Activated T-cell treated with anti-CD3 and anti-CD28 coated beads, Interleukin-2, amount 50 U/mL, for 1 hour (primary cell): ENCODE data around the gene ANKIB1.
"Not testable (repeated sequence)": the region's sequence is repeated elsewhere in the genome, so short reads cannot be mapped to it uniquely, and the experiment has no call there.

Experiments
- DNase-seq: peaks from one replicate; pipeline ENCODE4 v3.0.0-alpha.2; 2020

The ANKIB1 gene

DNA sequence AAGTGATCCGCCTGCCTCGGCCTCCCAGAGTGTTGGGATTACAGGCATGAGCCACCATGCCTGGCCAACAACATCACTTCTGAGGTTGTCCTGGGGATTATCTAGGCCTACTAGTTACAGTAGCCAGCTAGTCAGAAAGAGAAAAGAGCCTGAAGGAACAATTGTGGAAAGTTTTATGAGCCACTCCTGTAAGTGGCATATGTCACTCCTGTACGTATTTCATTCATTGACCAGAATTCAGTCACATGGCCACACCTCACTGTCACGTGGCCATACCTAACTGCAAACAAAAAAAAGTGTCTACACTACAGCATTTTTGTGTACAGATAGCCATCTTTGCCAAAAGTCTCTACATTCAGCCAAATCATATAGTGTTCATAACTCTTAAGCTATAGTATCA lies 85.7 kb downstream of the ANKIB1 start:
- no peak for DNase-seq

DNA sequence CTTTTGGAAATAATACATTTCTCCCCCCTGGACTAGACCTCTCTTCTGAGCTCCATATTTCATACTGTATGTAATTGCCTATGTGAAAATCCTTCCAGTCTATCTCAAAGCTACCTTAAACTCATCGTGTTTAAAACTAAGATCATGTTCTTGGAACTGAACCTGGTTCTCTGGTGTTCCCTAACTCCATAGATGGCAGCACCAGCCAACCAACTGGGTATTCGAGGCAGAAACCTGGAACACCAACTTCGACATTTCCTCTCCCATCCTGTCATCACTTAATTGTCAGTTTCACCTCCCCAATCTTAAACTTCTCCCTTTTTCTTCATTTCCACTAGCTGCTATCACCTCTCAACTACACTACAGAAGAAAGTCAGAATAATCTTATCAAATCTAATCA lies 87.0 kb downstream of the ANKIB1 start:
- DNase-seq, result no peak

DNA sequence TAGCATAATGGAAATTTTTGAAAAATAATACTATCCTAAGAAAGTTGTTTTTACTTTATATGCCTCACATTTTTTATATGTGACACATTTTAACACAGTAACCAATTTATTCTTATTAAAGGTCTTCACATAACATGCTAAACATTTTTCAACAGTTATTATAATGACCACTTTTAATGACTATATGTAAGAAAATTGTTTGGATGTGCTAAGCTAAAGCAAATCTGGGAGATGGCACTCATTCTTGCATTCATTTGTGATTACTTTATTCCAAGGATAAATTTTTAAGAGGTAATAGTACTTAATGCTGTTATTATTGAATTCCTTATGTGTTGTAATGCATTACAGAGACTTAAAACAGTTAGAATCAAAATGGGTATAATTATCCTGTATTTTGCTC lies 88.1 kb downstream of the ANKIB1 start:
- DNase-seq, result no peak

DNA sequence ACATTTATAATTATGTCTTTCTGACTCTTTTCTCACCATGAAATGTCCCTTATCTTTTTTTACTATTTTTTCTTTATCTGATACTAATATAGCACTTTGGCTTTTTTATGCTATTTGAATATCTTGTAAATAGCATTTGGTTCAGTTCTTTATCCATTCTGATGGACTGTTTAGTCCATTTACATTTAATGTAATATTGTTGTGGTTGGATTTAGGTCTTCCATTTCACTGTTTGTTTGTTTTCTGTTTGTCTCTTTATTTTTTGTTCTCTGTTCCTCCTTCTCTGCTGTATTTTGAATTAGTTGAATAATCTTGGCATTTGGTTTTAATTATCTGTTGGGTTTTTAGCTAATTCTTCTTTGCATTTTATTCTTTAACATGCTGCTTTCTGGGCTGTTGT lies 89.8 kb downstream of the ANKIB1 start:
- DNase-seq, result no peak

DNA sequence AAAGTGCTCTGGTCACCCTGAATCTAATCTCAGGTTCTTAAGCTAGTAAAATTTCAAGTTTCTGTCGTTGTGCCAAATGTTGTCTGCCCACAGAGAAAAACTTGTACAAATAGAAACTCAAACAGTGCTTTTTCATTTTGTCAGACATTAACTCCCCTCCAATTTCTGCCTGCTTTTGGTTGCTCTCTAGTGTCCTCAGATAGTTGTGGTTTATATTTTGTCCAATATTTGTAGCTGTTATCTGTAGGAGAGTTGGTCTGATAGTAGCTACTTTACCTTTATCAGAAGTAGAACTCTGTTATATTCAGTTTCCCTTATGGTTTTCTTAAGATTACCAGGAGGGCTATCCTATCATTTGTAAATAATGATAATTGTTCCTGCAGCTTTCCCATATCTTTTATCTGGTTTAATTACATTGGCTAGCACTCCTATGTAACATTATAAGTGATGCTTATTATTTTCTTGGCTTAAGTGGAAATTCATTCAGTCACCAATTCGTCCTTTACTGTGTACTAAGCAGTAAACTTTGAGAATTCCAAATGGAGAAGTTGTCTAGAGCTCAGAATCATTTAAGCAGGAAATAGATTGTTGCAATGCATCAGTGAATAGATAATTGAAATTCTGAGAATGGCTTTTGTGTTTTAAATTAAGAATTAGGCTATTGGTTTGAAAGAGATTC lies 91.0 kb downstream of the ANKIB1 start:
- no peak for DNase-seq

DNA sequence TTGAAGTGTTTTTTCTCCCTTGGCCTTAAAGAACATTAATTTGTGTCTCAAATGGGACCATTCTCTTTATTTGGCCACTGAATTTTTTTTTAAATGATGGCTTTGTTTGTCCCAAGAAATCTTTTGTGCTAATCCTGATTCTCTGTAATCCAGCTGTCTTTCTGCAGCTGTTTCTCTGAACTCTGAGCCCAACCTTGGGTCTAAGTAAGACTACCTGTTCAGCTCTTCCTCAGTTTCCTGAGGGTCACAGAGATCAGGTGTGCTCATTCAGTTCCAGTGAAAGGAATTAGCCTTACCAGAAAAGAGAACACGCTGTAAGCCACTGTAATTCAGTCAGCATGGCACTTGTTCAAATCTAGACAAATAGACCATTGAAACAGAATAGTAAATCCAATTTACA lies 94.2 kb downstream of the ANKIB1 start:
- no peak for DNase-seq

DNA sequence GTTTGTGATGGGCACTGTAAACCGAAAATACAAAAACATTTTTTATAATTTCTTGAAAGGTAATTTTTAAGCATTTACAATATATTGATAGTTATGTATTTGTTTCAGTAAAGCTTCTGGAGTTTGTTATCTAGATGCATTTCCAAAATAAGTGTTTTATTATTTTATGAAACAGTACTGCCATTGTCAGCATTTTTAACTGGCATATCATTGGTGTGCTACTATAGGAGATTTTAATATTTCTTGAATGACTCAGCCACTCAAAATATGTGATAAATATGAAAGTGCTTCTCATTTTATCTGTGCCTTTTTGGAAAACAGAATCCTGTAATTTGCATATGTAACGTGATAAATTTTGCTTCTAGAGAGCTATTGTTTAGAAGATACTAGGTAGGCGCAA lies 97.9 kb downstream of the ANKIB1 start:
- no peak for DNase-seq

DNA sequence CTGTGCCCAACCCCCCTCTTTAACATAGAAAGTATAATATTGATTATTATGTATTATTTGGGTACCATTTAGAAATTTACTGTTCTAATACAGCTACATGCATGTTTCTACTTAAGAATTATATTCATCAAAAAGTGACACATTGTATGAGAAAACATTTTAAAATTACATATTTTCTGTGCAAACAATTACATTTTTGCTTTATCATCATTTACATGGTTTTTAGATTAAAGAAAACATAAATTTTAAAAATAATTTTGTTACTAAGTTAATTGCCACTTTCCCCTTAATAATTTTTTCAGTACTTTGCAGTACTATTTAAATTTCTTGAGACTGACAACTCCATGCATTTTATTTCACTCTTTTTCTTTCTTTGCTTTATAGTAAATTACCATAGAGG lies 106.2 kb downstream of the ANKIB1 start:
- no peak for DNase-seq

DNA sequence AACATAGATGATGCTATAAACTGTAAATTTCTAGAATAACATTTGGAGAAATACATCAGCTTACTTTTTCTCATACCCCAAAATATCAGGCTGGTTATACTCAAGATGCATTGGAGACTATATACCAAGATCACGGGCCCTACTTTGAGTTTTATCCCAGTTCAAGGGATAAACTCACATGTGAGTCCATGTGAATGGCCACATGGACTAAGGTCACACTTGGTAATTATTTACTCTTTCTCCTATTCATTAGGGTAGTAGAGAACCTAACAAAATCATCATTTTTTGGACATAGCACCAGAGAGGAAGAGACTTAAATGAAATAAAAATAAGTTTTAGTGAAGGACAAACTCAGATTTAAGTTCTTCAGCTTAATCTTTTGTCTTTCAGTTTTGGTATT lies 108.4 kb downstream of the ANKIB1 start:
- DNase-seq, result no peak

DNA sequence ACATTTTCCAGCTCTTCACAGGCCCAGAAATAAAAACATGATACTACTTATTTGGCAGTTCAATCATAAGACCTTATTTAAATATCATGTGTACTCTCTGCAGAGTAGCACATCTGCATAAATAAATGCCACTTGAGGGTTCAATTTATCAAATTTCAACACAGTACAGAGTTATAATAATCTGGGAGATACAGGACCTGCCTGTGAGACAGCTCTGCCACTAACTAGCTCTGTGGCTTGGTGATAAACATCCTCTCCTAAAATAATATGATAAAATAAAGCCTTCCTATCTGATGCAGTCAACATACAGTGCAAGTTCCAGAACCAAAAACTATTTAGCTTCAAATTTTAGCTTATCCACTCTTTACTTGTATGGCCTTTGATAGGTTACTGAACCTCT lies 110.6 kb downstream of the ANKIB1 start:
- DNase-seq, result no peak

DNA sequence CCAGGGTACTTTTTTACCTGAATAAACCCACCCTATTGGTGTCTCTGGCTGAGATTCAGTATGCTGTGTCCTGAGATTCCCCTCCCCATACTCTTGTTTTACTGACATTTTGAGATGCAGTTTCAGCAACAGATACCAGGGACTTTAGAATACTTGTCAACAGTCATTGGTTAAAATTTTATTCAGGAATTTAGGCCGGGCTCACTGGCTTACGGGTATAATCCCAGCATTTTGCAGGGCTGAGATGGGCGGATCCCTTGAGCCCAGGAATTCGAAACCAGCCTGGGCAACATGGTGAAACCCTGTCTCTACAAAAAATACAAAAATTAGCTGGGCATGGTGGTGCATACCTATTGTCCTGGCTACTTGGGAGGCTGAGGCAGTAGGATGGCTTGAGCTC lies 111.5 kb downstream of the ANKIB1 start:
- no peak for DNase-seq

DNA sequence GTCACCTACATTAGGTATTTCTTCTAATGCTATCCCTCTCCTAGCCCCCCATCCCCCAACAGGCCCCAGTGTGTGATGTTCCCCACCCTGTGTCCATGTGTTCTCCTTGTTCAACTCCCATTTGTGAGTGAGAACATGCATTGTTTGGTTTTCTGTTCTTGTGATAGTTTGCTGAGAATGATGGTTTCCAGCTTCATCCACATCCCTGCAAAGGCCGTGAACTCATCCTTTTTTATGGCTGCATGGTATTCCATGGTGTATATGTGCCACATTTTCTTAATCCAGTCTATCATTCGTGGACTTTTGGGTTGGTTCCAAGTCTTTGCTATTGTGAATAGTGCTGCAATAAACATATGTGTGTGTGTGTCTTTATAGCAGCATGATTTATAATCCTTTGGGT lies 113.4 kb downstream of the ANKIB1 start:
- DNase-seq, result not testable (repeated sequence)

DNA sequence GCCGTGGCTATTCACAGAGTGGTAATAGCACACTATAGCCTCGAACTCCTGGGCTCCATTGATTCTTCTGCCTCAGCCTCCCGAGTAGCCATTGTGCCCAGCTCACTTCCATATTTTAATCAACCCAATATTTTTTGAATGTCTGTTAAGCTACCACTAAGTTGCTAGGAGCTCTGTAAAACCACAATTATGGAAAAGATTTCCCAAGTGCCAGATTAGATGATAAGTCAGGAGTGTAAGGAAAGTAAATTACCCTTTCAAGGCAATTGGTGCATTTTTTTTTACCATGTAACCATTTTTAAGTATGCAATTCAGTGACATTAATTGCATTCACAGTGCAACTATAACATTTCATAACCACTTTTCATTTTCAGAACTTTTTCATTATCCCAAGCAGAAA lies 114.0 kb downstream of the ANKIB1 start:
- no peak for DNase-seq

DNA sequence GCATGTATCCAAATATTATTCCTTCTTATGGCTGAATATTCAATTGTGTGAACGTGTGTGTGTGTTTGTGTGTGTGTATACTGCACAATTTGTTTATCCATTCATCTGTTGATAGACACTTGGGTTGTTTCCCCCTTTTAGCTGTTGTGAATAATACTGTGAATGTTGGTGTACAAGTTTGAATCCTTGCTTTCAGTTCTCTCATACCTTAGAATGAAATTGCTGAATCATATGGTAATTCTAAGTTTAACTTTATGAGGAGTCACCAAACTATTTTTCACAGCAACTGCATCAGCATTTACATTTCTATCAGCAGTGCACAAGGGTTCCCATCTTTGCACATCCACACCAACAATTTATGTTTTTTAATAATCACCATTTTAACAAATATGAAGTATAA lies 114.6 kb downstream of the ANKIB1 start:
- no peak for DNase-seq

DNA sequence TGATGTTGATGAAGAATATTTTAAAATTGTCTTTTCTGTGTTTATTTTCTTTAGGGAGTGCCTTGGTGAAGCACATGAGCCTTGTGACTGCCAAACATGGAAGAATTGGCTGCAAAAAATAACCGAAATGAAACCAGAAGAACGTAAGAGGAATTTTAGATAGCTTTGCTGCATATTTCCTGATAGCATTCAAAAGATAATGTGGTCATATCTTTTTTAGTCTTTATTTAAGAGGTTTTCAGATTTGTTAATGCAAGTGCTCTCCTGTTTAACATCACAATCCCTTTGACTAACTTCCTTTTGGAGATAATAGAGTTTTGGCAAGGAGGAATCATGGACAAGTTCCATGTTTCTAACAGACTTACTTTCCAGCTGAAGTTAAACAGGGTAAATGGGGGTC lies 116.4 kb downstream of the ANKIB1 start:
- DNase-seq, result no peak

DNA sequence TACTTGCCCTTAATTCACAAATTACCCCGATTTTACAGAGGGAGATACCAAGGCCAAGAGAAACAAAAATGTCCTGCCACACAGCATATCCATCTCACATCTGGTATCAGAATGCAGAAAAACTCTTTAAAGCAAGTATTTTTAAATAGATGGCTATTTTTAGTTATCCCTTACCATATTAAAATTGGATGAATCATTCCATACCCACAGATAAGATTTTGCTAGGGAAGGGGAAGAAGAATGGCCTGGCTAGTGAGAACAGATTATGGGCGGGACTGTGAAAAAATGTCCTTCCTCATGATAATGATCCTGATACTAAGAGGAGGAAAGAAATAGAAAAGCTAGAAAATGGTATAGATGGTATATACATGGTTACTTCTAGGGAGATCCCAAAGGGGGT lies 121.0 kb downstream of the ANKIB1 start:
- DNase-seq, result no peak

DNA sequence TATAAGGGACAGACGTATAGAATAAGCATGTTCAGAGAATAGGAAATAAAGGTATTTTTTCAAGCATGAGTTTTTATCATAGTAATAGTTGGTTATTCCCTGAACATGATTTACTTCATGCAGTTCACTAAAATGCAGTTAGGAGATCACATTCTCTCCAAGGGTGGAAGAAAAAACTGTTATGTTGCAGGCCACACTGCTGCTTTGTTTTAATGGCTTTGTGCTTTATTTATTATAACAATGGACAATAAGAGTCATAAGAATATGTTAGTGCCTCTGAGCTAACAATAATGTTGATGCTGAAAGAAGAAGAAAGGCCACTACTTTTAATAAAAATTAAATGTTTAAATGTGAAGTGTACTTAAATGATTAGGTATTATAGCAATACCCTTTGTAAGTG lies 123.0 kb downstream of the ANKIB1 start:
- DNase-seq, result no peak

DNA sequence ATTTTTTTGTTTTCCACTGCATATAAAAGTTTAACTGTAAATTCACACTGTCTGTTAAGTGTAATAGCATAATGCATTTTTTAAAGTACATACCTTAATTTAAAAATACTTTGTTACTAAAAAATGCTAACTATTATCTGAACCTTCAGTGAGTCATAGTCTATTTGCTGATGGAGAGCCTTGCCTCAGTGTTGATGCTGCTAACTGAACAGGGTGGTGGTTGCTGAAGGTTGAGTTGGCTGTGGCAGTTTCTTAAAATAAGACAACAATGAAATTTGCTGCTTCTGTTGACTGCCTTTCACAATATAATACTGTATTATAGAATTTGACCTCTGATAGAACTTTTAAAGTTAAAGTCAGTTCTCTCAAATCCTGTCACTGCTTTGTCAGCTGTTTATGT lies 129.2 kb downstream of the ANKIB1 start:
- DNase-seq, result no peak

DNA sequence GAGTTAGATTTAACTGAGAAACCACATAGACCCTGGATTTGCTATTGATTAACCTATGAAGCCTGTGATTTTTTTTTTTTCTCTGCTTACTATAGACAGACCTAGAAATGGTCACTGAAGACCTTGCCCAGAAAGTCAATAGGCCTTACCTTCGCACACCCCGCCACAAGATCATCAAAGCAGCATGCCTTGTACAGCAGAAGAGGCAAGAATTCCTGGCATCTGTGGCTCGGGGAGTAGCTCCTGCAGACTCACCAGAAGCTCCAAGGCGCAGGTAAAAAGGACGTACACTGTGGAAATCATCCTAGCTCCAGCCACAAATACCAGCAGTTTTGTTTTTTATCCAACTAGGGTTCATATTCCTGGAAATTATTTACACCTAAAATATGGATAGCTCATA lies 145.3 kb downstream of the ANKIB1 start:
- no peak for DNase-seq

DNA sequence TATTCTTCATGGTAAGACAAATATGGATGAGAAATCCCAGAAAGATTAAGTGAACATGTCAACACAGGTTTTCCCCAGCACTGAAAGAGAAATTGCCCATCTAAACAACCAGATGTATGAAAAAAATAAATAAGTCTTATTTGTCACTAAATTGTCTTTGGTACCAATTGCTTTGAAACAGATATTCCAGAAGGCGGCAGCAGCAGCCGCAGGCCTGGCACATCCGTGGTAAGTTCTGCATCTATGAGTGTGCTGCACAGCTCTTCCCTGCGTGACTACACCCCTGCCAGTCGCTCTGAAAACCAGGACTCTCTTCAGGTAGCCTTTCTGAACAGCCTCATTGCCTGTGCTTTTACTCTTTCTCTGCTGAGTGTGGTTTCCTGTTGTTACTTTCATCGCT lies 151.8 kb downstream of the ANKIB1 start:
- no peak for DNase-seq

DNA sequence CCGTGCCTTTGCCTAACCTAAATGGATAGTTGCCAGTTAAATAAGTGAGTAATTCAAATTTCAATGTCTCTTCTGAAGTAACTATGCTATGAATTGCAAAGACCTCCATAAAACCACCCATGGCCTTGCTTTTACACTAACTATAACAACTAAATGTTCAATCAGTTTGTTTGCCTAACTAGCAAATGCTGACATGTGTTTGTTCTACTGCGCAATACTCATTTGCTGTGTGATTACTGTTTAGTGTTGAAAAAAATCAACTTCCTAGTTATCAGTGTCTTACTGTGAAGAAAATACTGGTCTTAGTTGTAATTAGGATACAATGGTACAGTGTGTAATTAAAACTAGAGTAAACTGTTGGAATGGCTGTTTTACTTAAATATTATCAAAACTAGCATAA lies 154.2 kb downstream of the ANKIB1 start:
- no peak for DNase-seq

DNA sequence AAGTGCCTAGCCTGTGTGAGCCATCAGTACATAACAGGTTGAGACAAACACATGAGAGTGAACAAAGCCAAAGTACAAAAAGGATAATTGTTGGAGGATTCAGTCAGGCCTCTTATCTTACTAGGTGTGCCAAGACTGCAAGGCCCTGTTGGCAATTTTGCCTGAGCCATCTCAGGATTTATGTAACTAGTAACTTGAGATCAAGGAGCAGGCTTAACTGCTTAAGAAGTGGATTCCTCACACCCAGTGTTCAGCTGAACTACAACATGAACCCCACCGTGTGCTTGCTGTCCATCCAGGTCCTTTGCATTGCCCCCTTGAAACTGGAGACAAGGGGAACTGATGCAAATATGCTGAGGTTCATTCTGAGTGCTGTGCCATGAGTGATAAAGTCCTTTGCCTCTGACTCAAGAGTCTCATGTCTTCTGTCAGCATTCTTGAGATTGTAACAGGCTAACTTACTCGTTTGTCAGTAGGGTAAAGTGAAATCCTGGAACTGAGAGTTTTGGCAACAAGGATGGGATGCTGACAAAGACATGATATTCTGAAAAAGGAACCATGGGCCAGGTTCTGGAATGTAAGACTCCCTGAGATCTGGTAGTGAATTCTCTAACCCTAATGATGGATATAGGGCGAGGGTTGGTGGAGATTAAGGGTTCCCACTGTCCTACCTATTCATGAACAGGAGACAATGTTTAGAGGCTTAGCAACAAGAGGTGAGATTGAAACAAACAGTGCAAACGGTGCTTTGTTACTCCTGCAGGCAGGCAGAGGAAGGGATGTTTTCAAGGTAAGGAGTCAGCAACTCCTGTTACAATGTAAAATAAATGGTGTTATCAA lies 157.4 kb downstream of the ANKIB1 start:
- no peak for DNase-seq

DNA sequence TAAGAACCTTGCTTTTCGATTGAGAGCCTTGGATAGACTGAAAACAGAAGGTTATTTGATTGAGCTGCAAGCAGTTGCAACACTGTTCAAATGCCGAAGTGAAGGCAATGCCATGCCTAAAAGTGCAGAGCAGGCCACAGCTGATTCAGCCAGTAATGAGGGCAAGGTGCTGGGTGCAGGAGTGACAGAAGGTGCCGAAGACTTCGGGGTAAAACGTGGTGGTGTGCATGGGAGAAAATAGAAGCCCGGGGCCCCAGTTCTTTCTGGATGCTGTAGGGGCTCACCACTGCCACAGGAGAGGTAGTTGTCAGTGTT lies 157.9 kb downstream of the ANKIB1 start:
- DNase-seq, result no peak

DNA sequence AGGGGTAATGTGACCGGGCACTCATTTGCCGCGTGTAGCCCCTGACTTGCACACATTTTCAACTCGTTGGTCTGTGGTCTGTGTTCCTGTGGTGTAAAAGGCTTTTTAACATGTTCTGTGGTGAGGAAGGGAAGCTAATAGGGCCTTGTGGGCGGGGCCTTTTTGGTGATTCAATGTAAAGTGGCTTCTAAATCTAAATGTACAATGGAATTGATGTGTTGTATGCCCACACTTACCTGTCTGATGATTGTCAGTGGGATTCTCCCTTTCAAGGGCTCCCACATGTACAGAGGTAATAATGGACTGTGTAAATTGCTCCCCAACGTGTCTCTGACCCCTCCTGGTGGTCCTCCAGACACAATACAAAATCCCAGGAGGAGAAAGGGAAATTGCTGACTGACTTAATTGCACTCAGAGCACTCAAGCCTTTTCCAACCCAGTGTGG lies 158.4 kb downstream of the ANKIB1 start:
- no peak for DNase-seq

DNA sequence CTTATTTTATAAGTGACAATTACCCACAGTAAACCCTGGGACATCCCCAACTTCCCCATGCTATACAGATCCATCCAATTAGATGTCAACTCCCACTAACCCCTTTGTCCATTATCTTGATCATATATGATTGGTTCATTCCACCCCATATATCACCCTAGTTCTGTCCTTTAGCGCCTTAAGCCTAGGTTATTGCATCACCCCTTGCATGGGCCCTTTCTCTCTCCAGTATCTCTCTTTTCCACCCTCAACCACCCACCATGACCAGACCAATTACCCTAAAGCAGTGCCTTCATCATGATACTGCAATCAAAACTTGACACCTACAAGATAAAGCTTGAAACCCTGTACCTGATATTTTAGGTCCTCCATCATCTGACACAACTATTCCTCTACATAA lies 163.6 kb downstream of the ANKIB1 start:
- DNase-seq, result no peak
